BJ (cell line): ENCODE data around the gene ZNF443. TPM values are rescaled to one million over a fixed set of nuclear protein-coding genes. Genes with fewer than 3 reads are reported as not detected.
"Not testable (repeated sequence)": the region's sequence is repeated elsewhere in the genome, so short reads cannot be mapped to it uniquely, and the experiment has no call there.

Experiments
- CTCF ChIA-PET: fragments of 350-600 bp; formaldehyde crosslinking; extraction: SDS; loops from one replicate; lab custom pipeline; 2021; ENCODE audit warnings: antibody characterized with exemption, inconsistent platforms; lab: Yijun Ruan, JAX
- POLR2A ChIA-PET: fragments of 300-600 bp; sonication (Branson Sonifier 250); formaldehyde crosslinking; extraction: SDS; loops from one replicate; lab custom pipeline; 2021; ENCODE audit warnings: antibody characterized with exemption; lab: Charles Lee
- DNase-seq: peaks from one replicate; pipeline ENCODE4 v3.0.0-alpha.2; 2011; ENCODE audit warnings: low read depth
- H3K27me3 ChIP-seq: 2 replicates; pipeline ENCODE4 v1.6.0; 2011; ENCODE audit warnings: low read length; ENCODE audit not compliant: control insufficient read depth, insufficient read depth
- H3K36me3 ChIP-seq: 2 replicates; pipeline ENCODE4 v1.5.1; 2011; ENCODE audit warnings: low read length; ENCODE audit not compliant: control insufficient read depth, insufficient read depth
- H3K4me3 ChIP-seq: 2 replicates; pipeline ENCODE4 v1.5.1; 2011; ENCODE audit warnings: low read depth, mild to moderate bottlenecking, control low read depth, low read length
- polyA minus RNA-seq: library from RNA; depleted of rRNA, polyadenylated mRNA; stranded (reverse); fragments of >200 nt; gene quantifications from 2 replicates; pipeline ENCODE4 v1.2.3, GENCODE V29; 2011; rRNA and poly(A)+ RNA removed
- polyA plus RNA-seq: library from polyadenylated mRNA; depleted of rRNA; stranded (reverse); fragments of >200 nt; gene quantifications from 2 replicates; pipeline ENCODE4 v1.2.3, GENCODE V29; 2011; rRNA removed
- TF ChIP-seq, protein P1 (sequence below): IDR thresholded peaks from 2 replicates; pipeline ENCODE4 v1.5.1; 2011; ENCODE audit warnings: low read depth, mild to moderate bottlenecking, control low read depth, inconsistent platforms, low read length, moderate library complexity; ENCODE audit not compliant: insufficient read depth

Gene ZNF443
- polyA plus RNA-seq = 0.56 and 1.5 TPM in 2 replicates
- polyA minus RNA-seq = 0.76 and 1.3 TPM in 2 replicates

- TF ChIP-seq, protein P1, sequence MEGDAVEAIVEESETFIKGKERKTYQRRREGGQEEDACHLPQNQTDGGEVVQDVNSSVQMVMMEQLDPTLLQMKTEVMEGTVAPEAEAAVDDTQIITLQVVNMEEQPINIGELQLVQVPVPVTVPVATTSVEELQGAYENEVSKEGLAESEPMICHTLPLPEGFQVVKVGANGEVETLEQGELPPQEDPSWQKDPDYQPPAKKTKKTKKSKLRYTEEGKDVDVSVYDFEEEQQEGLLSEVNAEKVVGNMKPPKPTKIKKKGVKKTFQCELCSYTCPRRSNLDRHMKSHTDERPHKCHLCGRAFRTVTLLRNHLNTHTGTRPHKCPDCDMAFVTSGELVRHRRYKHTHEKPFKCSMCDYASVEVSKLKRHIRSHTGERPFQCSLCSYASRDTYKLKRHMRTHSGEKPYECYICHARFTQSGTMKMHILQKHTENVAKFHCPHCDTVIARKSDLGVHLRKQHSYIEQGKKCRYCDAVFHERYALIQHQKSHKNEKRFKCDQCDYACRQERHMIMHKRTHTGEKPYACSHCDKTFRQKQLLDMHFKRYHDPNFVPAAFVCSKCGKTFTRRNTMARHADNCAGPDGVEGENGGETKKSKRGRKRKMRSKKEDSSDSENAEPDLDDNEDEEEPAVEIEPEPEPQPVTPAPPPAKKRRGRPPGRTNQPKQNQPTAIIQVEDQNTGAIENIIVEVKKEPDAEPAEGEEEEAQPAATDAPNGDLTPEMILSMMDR = no peak
- no peaks in the 10 kb centered on the region for H3K27me3 ChIP-seq
- DNase-seq = peak; percentile 93
- ChIA-PET POLR2A (interaction anchor here (0.6 kb wide), 1 partner anchor 31 kb away, joined by 3 read pairs; no protein-coding TSS in a partner anchor), CTCF (interaction anchor here (0.5 to 1.4 kb wide), 3 partner anchors 11 to 185 kb away, joined by 3 to 4 read pairs (median 3); partner anchors contain the start of gene ZNF442)
- H3K36me3 ChIP-seq = no peaks in the 10 kb centered on the region
- peak within 1 kb of the TSS; percentile 86 for H3K4me3 ChIP-seq
Measured at GRCh38 chr19:12440541-12441316, at the start of gene ZNF443. Gene ZNF443, minus strand, starts transcription at chr19:12441021. Its CDS starts 107 bp downstream, at chr19:12440914.

- H3K4me3 ChIP-seq, H3K27me3 ChIP-seq, POLR2A ChIA-PET, DNase-seq, H3K36me3 ChIP-seq: not testable (repeated sequence)
- CTCF ChIA-PET = interaction anchor here (0.6 to 0.7 kb wide), 2 partner anchors 9 to 225 kb away, joined by 3 to 4 read pairs; no protein-coding TSS in a partner anchor
Measured at GRCh38 chr19:12486265-12486783, 45.5 kb upstream of the ZNF443 start.

DNA sequence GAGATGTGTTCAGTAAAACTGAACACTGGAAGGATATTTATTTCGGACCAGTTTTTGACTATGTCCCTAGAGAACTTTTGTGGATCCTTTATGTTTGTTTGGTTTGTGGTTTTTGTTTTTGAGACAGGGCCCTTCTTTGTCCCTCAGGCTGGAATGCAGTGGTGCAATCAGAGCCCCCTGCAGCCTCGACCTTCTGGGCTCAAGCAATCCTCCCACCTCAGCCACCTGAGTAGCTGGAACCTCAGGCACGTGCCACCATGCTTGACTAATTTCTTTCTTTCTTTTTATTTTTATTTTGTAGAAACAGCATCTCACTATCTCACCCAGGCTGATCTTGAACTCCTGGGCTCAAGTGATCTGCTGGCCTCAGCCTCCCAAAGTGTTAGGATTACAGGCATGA lies 44.8 kb upstream of the ZNF443 start:
- no peaks in the 10 kb centered on the region for H3K36me3 ChIP-seq
- ChIA-PET CTCF (interaction anchor here (0.6 to 1.5 kb wide), 2 partner anchors 10 to 224 kb away, joined by 3 to 4 read pairs; no protein-coding TSS in a partner anchor), POLR2A (no interaction called here)
- TF ChIP-seq, protein P1 = no peak
- no peak overlapping the region for H3K4me3 ChIP-seq
- no peak for DNase-seq
- H3K27me3 ChIP-seq = no peaks in the 10 kb centered on the region

DNA sequence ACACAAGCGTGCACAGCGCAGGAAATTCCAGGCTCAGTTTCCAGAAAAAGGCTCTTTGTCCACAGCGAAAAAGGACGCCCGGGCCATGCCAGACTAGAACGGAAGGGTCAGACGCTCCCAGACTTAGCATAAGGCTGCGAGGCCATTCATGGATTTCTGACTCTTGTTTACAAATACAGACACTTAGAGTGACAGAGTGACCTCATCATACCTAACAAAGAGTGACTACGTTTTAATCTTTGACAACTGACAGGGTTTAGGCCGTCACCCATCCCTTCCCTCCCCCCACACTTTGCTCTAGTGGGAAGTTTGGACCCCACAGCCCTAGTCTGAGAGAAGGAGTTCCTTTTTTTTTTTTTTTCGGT lies 44.2 kb upstream of the ZNF443 start:
- no peaks in the 10 kb centered on the region for H3K27me3 ChIP-seq
- peak overlapping the region; percentile 99 for H3K4me3 ChIP-seq
- ChIA-PET POLR2A (no interaction called here), CTCF (interaction anchor here (1.5 kb wide), 1 partner anchor 10 kb away, joined by 4 read pairs; no protein-coding TSS in a partner anchor)
- DNase-seq = no peak
- no peaks in the 10 kb centered on the region for H3K36me3 ChIP-seq
- TF ChIP-seq, protein P1 = no peak

DNA sequence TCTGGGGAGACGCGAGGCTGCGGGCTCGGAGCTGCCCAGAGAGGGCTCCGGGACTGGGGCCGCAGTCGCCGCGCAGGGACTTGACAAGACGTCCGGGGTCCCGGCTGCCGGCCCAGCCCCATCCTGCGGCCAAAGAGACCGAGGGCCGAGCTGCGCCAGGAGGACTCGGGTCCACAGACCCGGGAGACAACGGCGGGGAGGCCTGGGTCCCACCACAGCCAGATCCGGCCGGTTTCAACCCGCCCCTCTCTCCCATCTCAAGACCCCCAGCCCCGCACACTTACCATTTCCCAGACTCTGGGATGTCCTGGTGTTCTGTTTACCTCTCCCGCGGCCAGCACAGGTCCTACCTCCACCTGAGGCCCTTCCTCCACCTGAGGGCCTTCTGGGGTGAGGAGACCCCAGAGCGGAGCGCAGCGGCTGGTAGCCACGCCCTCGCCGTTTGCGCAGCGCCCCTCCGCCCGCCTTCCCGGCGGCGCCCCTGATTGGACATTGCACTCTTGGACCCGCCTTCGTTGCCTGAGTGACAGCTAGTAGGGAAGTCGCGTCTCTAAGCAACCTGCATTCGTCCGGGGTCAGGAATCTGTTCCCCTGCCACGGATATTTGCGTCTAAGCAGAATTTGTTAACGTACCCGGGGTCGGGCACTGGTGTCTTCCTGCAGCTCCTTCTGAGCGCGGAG lies 43.7 kb upstream of the ZNF443 start, which contains the start of gene ZNF709:
ZNF709 (minus strand) TSS at position 446 of the 681 bp plus-strand sequence; CDS start at position 287, 159 bp downstream.
- peak; percentile 45 for DNase-seq
- Histone ChIP-seq H3K36me3 (no peaks in the 10 kb centered on the region), H3K27me3 (no peaks in the 10 kb centered on the region), H3K4me3 (peak within 1 kb of the TSS; percentile 99)
- CTCF ChIA-PET = interaction anchor here (1.5 kb wide), 1 partner anchor 11 kb away, joined by 4 read pairs; no protein-coding TSS in a partner anchor
- TF ChIP-seq, protein P1 = no peak
- POLR2A ChIA-PET = no interaction called here
